Glutamatergic neuron (in vitro differentiated cells): Measurements from ENCODE around the gene LSM5. TPM values are rescaled to one million over a fixed set of nuclear protein-coding genes. Genes with fewer than 3 reads are reported as not detected.

Source experiments
- DNase-seq: peaks from one replicate; pipeline ENCODE4 v3.0.0; 2022
- H3K27ac Mint-ChIP-seq: one replicate; pipeline ENCODE4 v1.8.0; 2020; ENCODE audit warnings: mild to moderate bottlenecking, mixed read lengths, inconsistent platforms; ENCODE audit not compliant: unreplicated experiment
- H3K27me3 Mint-ChIP-seq: one replicate; pipeline ENCODE4 v1.8.0; 2020; ENCODE audit warnings: mild to moderate bottlenecking, moderate library complexity, mixed read lengths, inconsistent platforms; ENCODE audit not compliant: unreplicated experiment
- H3K36me3 Mint-ChIP-seq: one replicate; pipeline ENCODE4 v1.8.0; 2020; ENCODE audit warnings: mild to moderate bottlenecking, mixed read lengths, inconsistent platforms; ENCODE audit not compliant: unreplicated experiment
- H3K4me1 Mint-ChIP-seq: one replicate; pipeline ENCODE4 v1.8.0; 2020; ENCODE audit warnings: mild to moderate bottlenecking, low read depth, mixed read lengths, inconsistent platforms; ENCODE audit not compliant: unreplicated experiment
- H3K4me3 Mint-ChIP-seq: one replicate; pipeline ENCODE4 v1.8.0; 2020; ENCODE audit warnings: mild to moderate bottlenecking, mixed read lengths, inconsistent platforms; ENCODE audit not compliant: unreplicated experiment
- H3K9me3 Mint-ChIP-seq: one replicate; pipeline ENCODE4 v1.8.0; 2020; ENCODE audit warnings: mild to moderate bottlenecking, moderate library complexity, mixed read lengths, inconsistent platforms; ENCODE audit not compliant: unreplicated experiment
- CTCF ChIP-seq: fragments of 200-600 bp; sonication (generic); IDR thresholded peaks from one replicate; pipeline ENCODE4 v1.5.0; 2021; ENCODE audit not compliant: partially characterized antibody, unreplicated experiment
- total RNA-seq: library from RNA; stranded (reverse); fragmentation: NEBNext Ultra II Directional; extraction: Animal tissue kit (Norgen Biotek cat#: 25700); gene quantifications from one replicate; pipeline ENCODE4 v1.2.1, GENCODE V29; 2021; ENCODE audit not compliant: unreplicated experiment

Gene LSM5
- total RNA-seq, 1 donor from 2014 or later, result 46.6 TPM

GRCh38 chr7:32496052-32496813, 6.1 kb upstream of the LSM5 start:
- TF ChIP-seq CTCF, result no peak
- Mint-ChIP-seq H3K4me3 (peak overlapping the region; percentile 91), H3K27ac (peak overlapping the region; percentile 94), H3K36me3 (no peaks in the 10 kb centered on the region), H3K27me3 (peaks cover 3% of the 10 kb centered on the region), H3K9me3 (peaks cover 5% of the 10 kb centered on the region), H3K4me1 (peaks cover 7% of the 10 kb centered on the region)
- DNase-seq, result no peak

- Mint-ChIP-seq H3K36me3 (no peaks in the 10 kb centered on the region), H3K9me3 (peaks cover 5% of the 10 kb centered on the region), H3K27ac (peak within 1 kb of the TSS; percentile 94), H3K27me3 (peaks cover 3% of the 10 kb centered on the region), H3K4me3 (peak within 1 kb of the TSS; percentile 94), H3K4me1 (peaks cover 4% of the 10 kb centered on the region)
- no peak for TF ChIP-seq CTCF
- DNase-seq, result peak; percentile 100
Measured at GRCh38 chr7:32495298-32496051, 5.3 kb upstream of the LSM5 start, which contains the start of gene AVL9. TSS of gene AVL9 (plus strand) at chr7:32495489. CDS start at chr7:32495710, 221 bp downstream.

- TF ChIP-seq CTCF, result no peak
- Mint-ChIP-seq H3K36me3 (no peaks in the 10 kb centered on the region), H3K9me3 (peaks cover 9% of the 10 kb centered on the region), H3K27ac (peak overlapping the region; percentile 79), H3K4me1 (peaks cover 4% of the 10 kb centered on the region), H3K27me3 (peaks cover 5% of the 10 kb centered on the region), H3K4me3 (peak overlapping the region; percentile 94)
- no peak for DNase-seq
Measured at GRCh38 chr7:32494946-32495297, 4.7 kb upstream of the LSM5 start.

- peaks cover 7% of the 10 kb centered on the region for H3K4me1 Mint-ChIP-seq
- H3K36me3 Mint-ChIP-seq, result no peaks in the 10 kb centered on the region
- no peak for TF ChIP-seq CTCF
- DNase-seq, result no peak
- peaks cover 5% of the 10 kb centered on the region for H3K27me3 Mint-ChIP-seq
- H3K9me3 Mint-ChIP-seq, result peaks cover 5% of the 10 kb centered on the region
- H3K4me3 Mint-ChIP-seq, result peak overlapping the region; percentile 91
- H3K27ac Mint-ChIP-seq, result peak overlapping the region; percentile 93
Measured at GRCh38 chr7:32489788-32490126, 423 bp downstream of the LSM5 start.

GRCh38 chr7:32481921-32482320, 8.3 kb downstream of the LSM5 start:
- no peaks in the 10 kb centered on the region for H3K36me3 Mint-ChIP-seq

More at GRCh38 chr7:32481921-32482320, 8.3 kb downstream of the LSM5 start:
- no peaks in the 10 kb centered on the region for H3K9me3 Mint-ChIP-seq
- H3K4me3 Mint-ChIP-seq, result no peak overlapping the region
- no peak for TF ChIP-seq CTCF
- H3K4me1 Mint-ChIP-seq, result no peaks in the 10 kb centered on the region
- no peaks in the 10 kb centered on the region for H3K27me3 Mint-ChIP-seq
- DNase-seq, result no peak
- no peak overlapping the region for H3K27ac Mint-ChIP-seq
